Mesendoderm (in vitro differentiated cells): ENCODE measurements around the gene S100A10.

Source experiments
- DNase-seq: peaks from one replicate; pipeline ENCODE4 v3.0.0; 2013
- H2AK5ac ChIP-seq: 2 replicates; pipeline ENCODE4 v1.6.1; 2013; ENCODE audit warnings: low read length, inconsistent platforms
- H2BK120ac ChIP-seq: 2 replicates; pipeline ENCODE4 v1.6.1; 2013; ENCODE audit warnings: low read depth, mild to moderate bottlenecking, low read length, moderate library complexity, mixed read lengths
- H2BK15ac ChIP-seq: replicated peaks from 2 replicates; pipeline ENCODE4 v1.6.1; 2013; ENCODE audit warnings: low read depth, mild to moderate bottlenecking, moderate library complexity
- H2BK5ac ChIP-seq: 2 replicates; pipeline ENCODE4 v1.6.1; 2013; ENCODE audit warnings: low read length, inconsistent platforms
- H3K18ac ChIP-seq: 2 replicates; pipeline ENCODE4 v1.6.1; 2013; ENCODE audit warnings: mild to moderate bottlenecking, low read length, mixed read lengths
- H3K23ac ChIP-seq: one replicate; pipeline ENCODE4 v1.6.1; 2013; ENCODE audit warnings: low read length
- H3K27ac ChIP-seq: 2 replicates; pipeline ENCODE4 v1.5.1; 2013; ENCODE audit warnings: low read depth, mild to moderate bottlenecking, inconsistent platforms, low read length, moderate library complexity
- H3K27me3 ChIP-seq: 2 replicates; pipeline ENCODE4 v1.6.1; 2013; ENCODE audit warnings: low read length, control low read depth, mild to moderate bottlenecking, inconsistent platforms; ENCODE audit not compliant: insufficient read depth, poor library complexity
- H3K36me3 ChIP-seq: 2 replicates; pipeline ENCODE4 v1.6.1; 2013; ENCODE audit warnings: low read length, inconsistent platforms; ENCODE audit not compliant: control insufficient read depth, insufficient read depth
- H3K4ac ChIP-seq: one replicate; pipeline ENCODE4 v1.6.1; 2013; ENCODE audit warnings: low read depth, mild to moderate bottlenecking, low read length, moderate library complexity
- H3K4me1 ChIP-seq: 2 replicates; pipeline ENCODE4 v1.6.1; 2013; ENCODE audit warnings: low read depth, low read length, inconsistent platforms; ENCODE audit not compliant: control insufficient read depth
- H3K4me2 ChIP-seq: 2 replicates; pipeline ENCODE4 v1.6.1; 2013; ENCODE audit warnings: low read length
- H3K4me3 ChIP-seq: 2 replicates; pipeline ENCODE4 v1.5.1; 2013; ENCODE audit warnings: mild to moderate bottlenecking, low read length
- H3K56ac ChIP-seq: one replicate; pipeline ENCODE4 v1.6.1; 2013; ENCODE audit warnings: low read length
- H3K79me1 ChIP-seq: 2 replicates; pipeline ENCODE4 v1.6.1; 2013; ENCODE audit warnings: low read length, inconsistent platforms
- H3K79me2 ChIP-seq: 2 replicates; pipeline ENCODE4 v1.6.1; 2013; ENCODE audit warnings: mild to moderate bottlenecking, low read length; ENCODE audit not compliant: control insufficient read depth, insufficient read depth
- H3K9ac ChIP-seq: 2 replicates; pipeline ENCODE4 v1.6.1; 2013; ENCODE audit warnings: low read length, inconsistent platforms
- H4K5ac ChIP-seq: one replicate; pipeline ENCODE4 v1.6.1; 2013; ENCODE audit warnings: low read length
- H4K8ac ChIP-seq: one replicate; pipeline ENCODE4 v1.6.1; 2013; ENCODE audit warnings: low read depth, mild to moderate bottlenecking, control low read depth, low read length, moderate library complexity
- whole genome bisulfite sequencing: extraction: QIAGEN DNeasy Blood & Tissue Kit; methylation state at CpG from one replicate; pipeline ENCODE4 v1.1.7; 2013; ENCODE audit warnings: low lambda C conversion rate, missing lambda C conversion rate; ENCODE audit not compliant: insufficient coverage; ENCODE audit errors: extremely low coverage; 5-methylcytosine and 5-hydroxymethylcytosine counted together

Gene S100A10

GRCh38 chr1:151945725-151946722, 47.6 kb downstream of the S100A10 start:
- DNase-seq: peak; percentile 98
- Histone ChIP-seq H3K4me3 (no peak overlapping the region), H4K5ac (no peak overlapping the region), H2BK15ac (no peak overlapping the region), H3K4me2 (no peak overlapping the region), H3K18ac (no peak overlapping the region), H3K23ac (no peak overlapping the region), H3K79me2 (no peaks in the 10 kb centered on the region), H3K27me3 (no peaks in the 10 kb centered on the region), H2AK5ac (no peak overlapping the region), H2BK120ac (no peak overlapping the region), H2BK5ac (no peak overlapping the region), H3K79me1 (no peaks in the 10 kb centered on the region), H3K27ac (no peak overlapping the region), H3K56ac (no peak overlapping the region), H3K36me3 (no peaks in the 10 kb centered on the region), H3K4me1 (no peaks in the 10 kb centered on the region), H4K8ac (no peak overlapping the region), H3K9ac (no peak overlapping the region), H3K4ac (no peak overlapping the region)
- WGBS: no CpG with 5 or more reads among the region's 10 CpGs

GRCh38 chr1:151944857-151945575, 48.6 kb downstream of the S100A10 start:
- Histone ChIP-seq H4K8ac (no peak overlapping the region), H3K4me3 (no peak overlapping the region), H2BK15ac (no peak overlapping the region), H3K18ac (no peak overlapping the region), H3K4me1 (no peaks in the 10 kb centered on the region), H3K79me1 (no peaks in the 10 kb centered on the region), H3K27ac (no peak overlapping the region), H3K79me2 (no peaks in the 10 kb centered on the region), H2BK120ac (no peak overlapping the region), H3K4ac (no peak overlapping the region), H4K5ac (no peak overlapping the region), H3K4me2 (no peak overlapping the region), H3K9ac (no peak overlapping the region), H3K23ac (no peak overlapping the region), H2BK5ac (no peak overlapping the region), H2AK5ac (no peak overlapping the region), H3K36me3 (no peaks in the 10 kb centered on the region), H3K56ac (no peak overlapping the region), H3K27me3 (no peaks in the 10 kb centered on the region)
- DNase-seq: no peak
- WGBS: no CpG with 5 or more reads among the region's 3 CpGs

DNA sequence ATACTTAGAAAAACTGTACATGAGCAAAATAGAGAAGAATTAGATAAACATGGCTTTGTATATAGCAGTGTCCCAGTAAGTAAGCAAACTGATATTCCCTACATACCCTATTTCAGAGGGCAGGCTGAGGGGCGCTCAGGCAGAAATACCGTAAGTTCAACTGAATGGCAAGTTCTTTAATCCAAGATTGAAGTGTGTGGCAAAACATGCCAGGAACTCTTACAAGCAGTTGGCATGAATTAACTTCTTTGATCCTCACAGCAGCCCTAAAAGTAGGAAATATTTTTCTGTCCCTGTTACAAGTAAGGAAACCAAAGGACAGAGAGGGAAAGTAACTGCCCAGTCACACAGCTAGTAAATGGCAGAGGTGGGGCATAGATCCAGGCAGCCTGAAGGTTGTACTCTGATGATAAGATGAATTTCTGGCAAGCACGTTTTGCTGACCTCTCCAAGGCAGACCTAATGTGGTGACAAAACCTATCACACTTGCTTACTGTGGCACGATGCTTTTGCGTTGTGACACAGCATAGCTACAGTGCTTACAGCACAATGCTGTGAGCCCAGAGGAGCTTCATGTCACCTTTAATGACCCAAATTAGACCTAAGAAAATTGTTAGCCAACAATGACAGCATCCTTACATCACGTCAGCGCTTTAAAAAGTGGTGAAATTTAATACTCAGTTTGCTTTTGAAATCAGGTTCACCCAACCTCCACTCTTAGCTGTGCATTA, 49.4 kb downstream of the S100A10 start:
- Histone ChIP-seq H3K4ac (no peak overlapping the region), H3K27ac (no peak overlapping the region), H3K18ac (no peak overlapping the region), H2BK120ac (no peak overlapping the region), H3K27me3 (no peaks in the 10 kb centered on the region), H3K4me2 (no peak overlapping the region), H3K56ac (no peak overlapping the region), H2BK5ac (no peak overlapping the region), H3K4me1 (no peaks in the 10 kb centered on the region), H4K8ac (no peak overlapping the region), H3K36me3 (no peaks in the 10 kb centered on the region), H3K4me3 (no peak overlapping the region), H3K79me2 (no peaks in the 10 kb centered on the region), H2BK15ac (no peak overlapping the region), H3K23ac (no peak overlapping the region), H2AK5ac (peak overlapping the region; percentile 32), H3K9ac (no peak overlapping the region), H4K5ac (no peak overlapping the region), H3K79me1 (no peaks in the 10 kb centered on the region)
- DNase-seq: no peak
- WGBS: no CpG with 5 or more reads among the region's 7 CpGs

- Histone ChIP-seq H3K23ac (no peak overlapping the region), H3K79me1 (no peaks in the 10 kb centered on the region), H3K56ac (no peak overlapping the region), H2AK5ac (no peak overlapping the region), H3K4me1 (no peaks in the 10 kb centered on the region), H3K18ac (no peak overlapping the region), H2BK15ac (no peak overlapping the region), H2BK5ac (no peak overlapping the region), H3K4me3 (no peak overlapping the region), H4K8ac (no peak overlapping the region), H3K79me2 (no peaks in the 10 kb centered on the region), H2BK120ac (no peak overlapping the region), H3K27me3 (no peaks in the 10 kb centered on the region), H3K4me2 (no peak overlapping the region), H3K4ac (no peak overlapping the region), H3K36me3 (no peaks in the 10 kb centered on the region), H3K9ac (no peak overlapping the region), H3K27ac (no peak overlapping the region), H4K5ac (no peak overlapping the region)
- WGBS: no CpG with 5 or more reads among the region's 1 CpG
- no peak for DNase-seq
Measured at GRCh38 chr1:151943591-151943990, 50.1 kb downstream of the S100A10 start.

GRCh38 chr1:151942882-151943281, 50.8 kb downstream of the S100A10 start:
- H3K36me3 ChIP-seq: no peaks in the 10 kb centered on the region

More at GRCh38 chr1:151942882-151943281, 50.8 kb downstream of the S100A10 start:
- no peak overlapping the region for H3K4ac ChIP-seq
- no peaks in the 10 kb centered on the region for H3K79me2 ChIP-seq
- WGBS: no CpG with 5 or more reads among the region's 1 CpG
- H2BK120ac ChIP-seq: no peak overlapping the region
- H2BK15ac ChIP-seq: no peak overlapping the region
- no peak overlapping the region for H3K4me3 ChIP-seq
- no peak overlapping the region for H3K4me2 ChIP-seq
- H2AK5ac ChIP-seq: no peak overlapping the region
- H4K5ac ChIP-seq: no peak overlapping the region
- H3K56ac ChIP-seq: no peak overlapping the region
- no peaks in the 10 kb centered on the region for H3K4me1 ChIP-seq
- no peak overlapping the region for H3K9ac ChIP-seq
- H3K79me1 ChIP-seq: no peaks in the 10 kb centered on the region
- no peak overlapping the region for H3K18ac ChIP-seq
- no peak overlapping the region for H3K27ac ChIP-seq
- H3K27me3 ChIP-seq: no peaks in the 10 kb centered on the region
- H4K8ac ChIP-seq: no peak overlapping the region
- no peak overlapping the region for H2BK5ac ChIP-seq
- DNase-seq: no peak
- H3K23ac ChIP-seq: no peak overlapping the region
